Stimulated activated CD8-positive, alpha-beta memory T cell treated with anti-CD3 and anti-CD28 coated beads, Interleukin-15, amount 100 ng/mL, for 48 hours (primary cell): ENCODE data around the gene TSSK6.
"Not testable (repeated sequence)": the region's sequence is repeated elsewhere in the genome, so short reads cannot be mapped to it uniquely, and the experiment has no call there.

Source experiments
- DNase-seq, 2 donors: peaks; one replicate each; pipeline ENCODE4 v3.0.0-alpha.2; 2020; ENCODE audit warnings: low read depth in 2 of 2

Gene TSSK6

GRCh38 chr19:19487950-19488874 lies 27.1 kb downstream of the TSSK6 start:
- no peak for DNase-seq

DNA sequence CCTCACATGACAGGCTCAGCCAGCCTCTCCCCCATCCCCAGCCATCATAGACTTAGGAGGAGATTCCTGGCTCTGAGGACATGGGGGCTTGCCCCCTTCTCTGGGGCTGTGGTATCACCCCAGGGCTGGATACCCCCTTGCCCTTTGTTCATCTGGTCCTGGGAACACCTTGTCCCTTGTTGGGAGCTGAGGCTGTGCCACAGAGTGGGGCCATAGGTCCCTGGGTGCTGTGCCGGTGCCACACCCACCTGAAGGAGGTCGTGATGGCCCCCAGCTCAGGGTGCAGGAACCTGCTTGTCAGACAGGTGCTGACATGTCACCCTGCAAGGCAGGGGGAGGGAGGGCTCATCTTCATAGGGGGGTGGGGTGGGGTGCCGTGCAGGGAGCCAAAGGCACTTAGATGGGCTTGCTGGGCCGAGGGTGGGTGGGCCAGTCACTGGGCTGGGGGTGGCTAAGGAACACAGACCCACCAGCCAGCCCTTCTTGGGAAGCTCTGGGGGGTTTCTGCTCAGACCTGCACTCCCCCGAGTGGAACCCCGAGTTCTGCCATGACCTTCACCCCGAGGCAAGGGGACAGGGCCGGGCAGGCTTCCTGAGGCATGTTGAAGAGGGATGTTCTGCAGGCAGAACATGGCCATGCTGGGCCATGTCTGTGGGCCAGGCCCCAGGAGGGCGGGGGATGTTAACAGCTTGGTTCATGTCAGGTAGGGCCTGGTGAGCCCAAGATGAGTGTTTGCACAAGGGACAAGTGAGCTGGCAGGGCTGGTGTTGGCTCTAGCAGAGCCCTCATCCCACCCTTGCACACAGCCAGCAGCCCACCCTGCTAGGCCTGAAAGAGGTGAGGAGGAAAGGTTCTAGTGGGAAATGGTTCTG lies 28.0 kb downstream of the TSSK6 start:
- no peak for DNase-seq

DNA sequence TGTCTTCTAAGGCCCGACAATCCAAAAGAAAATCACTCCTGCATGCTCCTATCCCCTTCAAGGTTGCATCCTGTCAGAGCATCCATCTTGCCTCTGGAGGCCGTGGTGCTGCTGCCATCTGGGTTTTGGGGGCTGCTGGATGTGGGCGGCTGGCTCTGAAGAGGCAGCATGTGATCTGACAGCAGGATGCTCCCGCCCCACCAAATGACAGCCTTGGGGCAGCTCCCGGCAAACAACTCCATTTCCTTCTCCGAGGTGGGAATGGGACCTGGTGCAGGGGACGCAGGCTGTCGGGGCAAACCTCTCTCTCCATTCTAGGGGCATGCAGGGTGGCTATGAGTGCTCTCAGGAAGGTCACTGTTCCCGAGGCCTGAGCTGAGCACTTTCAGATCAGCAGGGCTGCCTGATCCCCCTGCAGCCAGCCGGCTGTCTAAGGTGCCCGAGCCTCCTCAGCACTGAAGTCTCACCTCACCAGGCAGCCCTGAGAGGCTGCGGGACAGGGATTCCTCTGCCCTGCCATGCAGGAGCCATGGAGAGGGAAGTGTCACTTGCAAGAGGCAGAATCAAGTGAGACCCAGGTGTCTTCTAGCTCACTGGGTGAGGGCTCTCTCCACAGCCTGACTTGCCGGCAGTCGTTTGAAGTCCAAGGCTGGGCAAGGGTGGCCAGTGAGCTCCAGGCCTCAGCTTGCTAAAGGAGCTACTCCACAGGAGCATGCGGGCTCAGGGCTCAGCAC lies 28.8 kb downstream of the TSSK6 start:
- no peak for DNase-seq

DNA sequence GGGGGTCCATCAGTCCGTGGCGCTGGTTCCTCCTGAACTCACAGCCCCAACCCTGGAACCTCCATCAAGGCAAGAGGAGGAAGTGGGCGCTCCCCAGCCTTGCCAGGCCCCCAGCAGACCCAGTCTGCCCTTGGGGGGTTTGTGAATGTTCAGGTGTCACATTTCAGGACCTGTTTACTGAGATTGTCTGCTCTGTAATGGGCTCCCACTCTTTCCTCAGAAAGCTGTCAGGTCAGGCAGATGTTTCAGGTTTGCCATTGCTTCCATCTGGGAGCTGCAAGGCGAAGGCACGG lies 29.4 kb downstream of the TSSK6 start:
- DNase-seq, result no peak

- no peak for DNase-seq
Measured at GRCh38 chr19:19485161-19485997, 30.0 kb downstream of the TSSK6 start.

DNA sequence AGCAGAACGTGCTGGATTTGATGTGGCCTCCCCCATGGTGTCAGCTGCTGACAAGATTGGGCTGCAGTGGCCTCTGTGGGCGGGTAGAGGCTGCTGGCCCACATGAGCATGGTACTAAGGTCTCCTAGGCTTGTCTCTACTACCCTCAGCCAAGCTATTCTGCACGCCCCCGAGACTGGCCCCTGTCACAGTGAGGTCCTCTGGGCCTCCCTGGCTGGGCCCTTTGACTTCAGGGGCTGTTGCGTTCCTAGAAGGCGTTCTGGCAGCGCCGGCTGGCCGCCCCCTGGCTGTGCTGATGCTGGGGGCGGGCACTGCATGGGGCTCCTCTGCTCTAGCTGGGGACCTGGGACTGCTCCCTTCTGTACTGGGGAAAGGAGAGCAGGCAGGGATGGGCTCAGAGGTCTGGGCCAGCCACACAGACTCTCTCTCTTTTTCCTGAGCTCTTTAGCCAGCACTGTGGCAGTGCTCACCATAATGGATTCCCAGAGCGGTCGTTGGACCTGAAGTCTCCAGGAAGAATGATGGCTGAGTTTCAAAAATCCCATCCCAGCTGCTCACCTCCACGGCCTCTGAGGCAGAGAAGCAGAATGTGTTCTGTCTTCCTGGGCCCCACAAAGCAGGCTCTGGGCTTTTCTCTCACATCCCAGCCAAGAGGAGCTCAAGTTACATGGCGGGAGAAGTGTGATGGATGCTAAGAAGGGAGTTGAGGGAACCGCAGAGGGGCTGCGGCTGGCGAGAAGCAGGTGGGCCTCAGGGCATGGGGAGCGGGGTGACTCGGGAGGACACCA lies 32.3 kb downstream of the TSSK6 start:
- no peak for DNase-seq

- no peak for DNase-seq
Measured at GRCh38 chr19:19480688-19481087, 34.7 kb downstream of the TSSK6 start.

DNA sequence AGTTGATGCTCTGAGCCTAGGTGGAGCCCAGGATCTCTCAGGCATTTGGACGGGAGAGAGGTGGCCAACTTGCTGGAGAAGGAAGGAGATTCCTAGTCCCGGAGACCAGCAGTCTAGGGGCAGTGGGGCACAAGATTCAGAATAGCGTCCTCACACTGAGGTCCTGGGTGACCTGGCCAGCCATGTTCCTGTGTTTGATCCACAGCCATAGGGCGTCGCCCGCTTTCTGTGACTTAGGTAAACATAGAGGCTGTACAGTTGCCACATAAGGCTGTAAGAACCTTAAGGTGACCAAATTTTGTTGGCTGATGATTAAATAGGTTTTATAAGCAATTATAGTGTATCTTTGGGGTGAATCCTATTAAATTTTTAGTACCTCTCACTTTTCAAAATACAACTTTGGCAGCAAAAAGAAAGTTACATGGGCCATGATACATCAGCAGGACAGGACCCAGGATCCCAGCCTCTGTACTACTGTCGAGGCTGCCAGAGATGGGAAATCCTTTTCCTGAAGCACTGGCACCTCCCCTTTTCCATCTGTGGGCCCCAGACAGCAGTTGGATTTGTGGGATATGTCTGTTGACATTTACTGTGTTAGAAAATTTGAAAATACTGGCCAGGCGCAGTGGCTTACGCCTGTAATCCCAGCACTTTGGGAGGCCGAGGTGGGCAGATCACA lies 37.5 kb downstream of the TSSK6 start:
- DNase-seq, result no peak

GRCh38 chr19:19475849-19476828 lies 39.2 kb downstream of the TSSK6 start:
- DNase-seq, result no peak

GRCh38 chr19:19475015-19475765 lies 40.2 kb downstream of the TSSK6 start:
- no peak for DNase-seq

DNA sequence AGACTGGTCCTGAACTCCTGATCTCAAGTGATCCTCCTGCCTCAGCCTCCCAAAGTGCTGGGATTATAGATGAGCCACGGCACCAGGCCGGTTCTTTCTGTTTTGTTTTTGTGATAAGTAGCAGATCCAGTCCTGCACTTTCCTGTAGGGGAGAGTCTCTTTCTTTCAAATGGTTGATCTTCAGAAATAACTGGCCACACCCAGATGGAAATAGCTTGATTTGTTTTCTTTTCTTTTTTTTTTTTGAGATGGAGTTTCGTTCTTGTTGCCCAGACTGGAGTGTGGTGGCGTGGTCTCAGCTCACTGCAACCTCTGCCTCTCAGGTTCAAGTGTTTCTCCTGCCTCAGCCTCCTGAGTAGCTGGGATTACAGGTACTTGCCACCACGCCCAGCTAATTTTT lies 43.2 kb downstream of the TSSK6 start:
- DNase-seq, result not testable (repeated sequence)

DNA sequence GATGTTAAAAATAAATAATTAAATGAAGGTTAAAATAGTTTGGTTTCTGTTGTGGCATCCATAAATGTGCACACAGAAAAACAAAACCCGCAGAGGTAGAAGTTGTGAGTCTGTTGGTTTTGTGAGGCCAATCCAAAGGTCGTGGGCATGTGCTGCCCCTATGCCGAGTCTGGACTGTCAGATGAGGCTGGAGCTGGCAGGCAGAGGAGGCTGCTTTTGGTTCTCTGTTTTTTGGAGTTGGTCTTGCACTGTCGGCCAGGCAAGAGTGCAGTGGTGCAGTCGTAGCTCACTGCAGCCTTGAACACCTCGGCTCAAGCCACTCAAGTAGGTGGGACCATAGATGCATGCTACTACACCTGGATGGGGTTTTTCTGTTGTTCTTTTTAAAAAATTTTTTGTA lies 43.7 kb downstream of the TSSK6 start:
- DNase-seq, result no peak

DNA sequence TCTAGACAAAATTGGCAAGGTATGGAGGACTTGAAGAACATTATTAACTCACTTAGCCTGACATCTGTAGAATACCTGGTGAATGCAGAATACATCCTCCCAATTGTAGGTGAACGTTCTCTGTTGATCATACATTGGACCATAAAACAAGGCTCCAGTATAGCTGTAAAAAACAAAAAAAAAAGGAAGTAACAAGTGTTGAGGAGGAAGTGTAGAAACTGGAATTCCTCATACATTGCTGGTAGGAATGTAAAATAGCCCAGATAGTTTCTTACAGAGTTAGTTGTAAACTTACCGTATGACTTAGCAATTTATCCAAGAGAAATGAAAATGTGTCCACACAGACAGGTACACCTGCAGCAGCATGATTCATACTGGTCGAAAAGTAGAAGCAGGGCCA lies 44.8 kb downstream of the TSSK6 start:
- no peak for DNase-seq

DNA sequence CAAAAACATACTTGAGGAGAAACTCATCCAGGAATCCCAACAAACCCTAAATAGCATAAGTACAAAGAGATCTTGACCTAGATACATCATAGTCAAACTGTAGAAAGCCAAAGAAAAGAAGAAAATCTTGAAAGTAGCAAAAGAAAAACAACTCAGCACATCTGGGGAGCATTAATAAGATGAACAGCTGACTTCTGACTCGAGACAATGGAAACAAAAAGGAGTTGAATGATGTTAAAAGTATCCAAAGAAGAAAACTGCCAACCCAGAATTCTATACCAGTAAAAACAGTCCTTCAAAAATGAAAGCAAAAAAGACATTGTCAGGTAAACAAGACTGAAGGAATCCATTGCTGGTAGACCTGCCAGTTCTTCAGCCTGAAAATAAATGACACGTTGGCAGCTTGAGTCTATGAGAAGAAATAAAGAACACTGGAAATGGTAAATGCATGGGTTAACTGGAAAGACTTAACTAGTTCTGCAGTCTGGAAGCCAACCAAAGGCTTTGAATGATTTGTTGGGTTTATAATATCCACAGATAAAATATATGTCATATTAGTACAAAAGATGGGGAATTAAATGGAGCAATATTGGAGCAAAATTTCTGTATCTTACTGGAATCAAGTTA lies 46.8 kb downstream of the TSSK6 start:
- no peak for DNase-seq

DNA sequence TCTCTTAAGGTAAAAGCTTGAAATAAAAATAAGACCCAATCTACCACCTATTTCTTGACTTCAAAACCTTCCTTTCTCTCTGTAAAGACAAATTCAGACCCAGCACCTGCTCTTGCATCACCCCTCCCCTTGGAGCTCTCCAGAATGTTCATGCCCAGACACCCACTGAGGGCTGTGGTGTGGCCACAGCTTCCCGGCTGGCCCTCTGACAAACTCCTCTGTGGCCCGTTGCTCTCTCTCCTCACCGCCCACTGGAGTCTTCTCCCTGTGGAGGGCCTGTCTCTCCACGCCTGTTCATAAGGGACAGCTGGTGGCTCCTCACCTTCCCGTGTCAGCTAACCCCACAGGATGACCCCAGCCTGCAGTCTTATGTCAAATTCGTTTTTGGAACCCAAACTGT lies 49.1 kb downstream of the TSSK6 start:
- DNase-seq, result no peak

DNA sequence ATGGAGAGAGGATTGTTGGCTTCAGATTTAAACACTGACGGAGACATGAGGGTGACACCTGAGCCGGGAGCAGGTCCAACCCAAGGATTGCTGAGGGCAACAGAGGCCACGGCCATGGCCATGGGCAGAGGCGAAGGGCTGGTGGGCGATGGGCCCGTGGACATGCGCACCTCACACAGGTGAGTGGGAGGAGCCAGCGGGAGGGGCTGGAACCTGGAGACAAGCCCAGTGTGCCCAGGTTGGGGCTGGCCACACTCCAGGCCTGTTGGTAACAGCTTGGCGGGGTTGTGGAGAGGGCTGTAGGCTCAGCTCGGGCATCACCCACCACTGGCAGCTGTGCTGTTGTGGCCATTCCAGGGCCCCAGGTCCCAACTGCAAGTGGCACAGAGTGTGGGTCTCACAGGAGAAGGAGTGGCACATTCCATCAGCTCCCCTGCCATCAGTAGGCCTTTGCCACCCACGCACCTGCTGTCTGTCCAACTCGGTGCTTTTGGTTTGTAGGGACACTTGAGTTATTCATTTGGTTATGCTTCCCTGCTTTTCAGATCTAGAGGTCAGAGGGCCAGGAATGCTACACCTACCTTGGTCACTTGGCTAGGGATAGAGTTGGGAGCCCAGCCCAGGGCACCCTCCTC lies 49.8 kb downstream of the TSSK6 start:
- no peak for DNase-seq
